HepG2 (cell line): ENCODE measurements around the gene TMED5. TPM values are rescaled to one million over a fixed set of nuclear protein-coding genes. Genes with fewer than 3 reads are reported as not detected.

Experiments
- ATAC-seq: fragments of 200-7000 bp; cut with Tn5 transposase; 3 replicates; pipeline ENCODE4 v1.9.1; 2020; ENCODE audit warnings: mild to moderate bottlenecking, moderate library complexity
- BruUV-seq: library from RNA; stranded (reverse); fragments of 400-500 nt; replicated peaks from 2 replicates; lab custom pipeline; 2021; lab: Mats Ljungman, UMichigan
- CTCF ChIA-PET: fragments of 300-600 bp; formaldehyde crosslinking; extraction: SDS; loops from one replicate; lab custom pipeline; 2021; ENCODE audit warnings: low total read pairs, inconsistent platforms, low intra/inter-chr PET ratio; lab: Yijun Ruan, JAX
- POLR2A ChIA-PET: fragments of 350-600 bp; sonication (Branson Sonifier 250); formaldehyde crosslinking; loops from one replicate; lab custom pipeline; 2020; ENCODE audit warnings: antibody characterized with exemption, inconsistent platforms; lab: Yijun Ruan, JAX
- DNase-seq: peaks from one replicate; pipeline ENCODE4 v3.0.0-alpha.2; 2015; ENCODE audit warnings: low spot score
- FAIRE-seq: peaks from 3 replicates; lab custom pipeline; 2011; peaks lifted over from hg19 to GRCh38; lab: Jason Lieb, UNC
- H2AFZ ChIP-seq: one replicate; pipeline ENCODE4 v1.6.1; 2011; ENCODE audit warnings: low read length, inconsistent platforms
- H3K27ac ChIP-seq: fragments of 300-600 bp; 3 replicates; pipeline ENCODE4 v1.8.0; 2011; ENCODE audit warnings: mixed run types, mild to moderate bottlenecking, mixed read lengths, low read length, inconsistent platforms; ENCODE audit not compliant: insufficient read depth; ENCODE audit errors: extremely low read length
- H3K27me3 ChIP-seq, 2 experiments: fragments of 200-600 bp in 1 of 2; 2 replicates in 1 of 2; 3 replicates in 1 of 2; pipeline versions ENCODE4 v1.6.0 to v1.8.0; 2011; ENCODE audit warnings: low read length in 2 of 2, mild to moderate bottlenecking in 2 of 2, moderate library complexity in 2 of 2, inconsistent platforms in 1 of 2; ENCODE audit not compliant: insufficient read depth in 2 of 2, control insufficient read depth in 1 of 2
- H3K36me3 ChIP-seq, 2 experiments: fragments of 200-600 bp in 1 of 2; replicated peaks in 1 of 2; 2 replicates in 1 of 2; 3 replicates in 1 of 2; pipeline versions ENCODE4 v1.5.1 to v1.8.0; 2011; ENCODE audit warnings: low read length in 2 of 2, inconsistent platforms in 1 of 2; ENCODE audit not compliant: insufficient read depth in 2 of 2, control insufficient read depth in 1 of 2
- H3K4me1 ChIP-seq: 2 replicates; pipeline ENCODE4 v1.5.1; 2012; ENCODE audit warnings: low read length, inconsistent platforms; ENCODE audit not compliant: insufficient read depth
- H3K4me2 ChIP-seq: 2 replicates; pipeline ENCODE4 v1.6.0; 2011; ENCODE audit warnings: low read depth, low read length, inconsistent platforms
- H3K4me3 ChIP-seq, 3 experiments: fragments of 200-600 bp in 1 of 3; sonication (generic), shearing (Covaris generic) in 1 of 3; replicated peaks in 1 of 3; 2 replicates each; pipeline ENCODE4 v1.5.1; 2011 to 2016; ENCODE audit warnings: low read length in 3 of 3, inconsistent platforms in 2 of 3, low read depth in 2 of 3, mild to moderate bottlenecking in 2 of 3, control low read depth in 1 of 3, mixed read lengths in 1 of 3; ENCODE audit not compliant: insufficient read depth in 1 of 3
- H3K79me2 ChIP-seq: one replicate; pipeline ENCODE4 v1.6.1; 2011; ENCODE audit warnings: low read length, inconsistent platforms; ENCODE audit not compliant: insufficient read depth
- H3K9ac ChIP-seq: 2 replicates; pipeline ENCODE4 v1.6.0; 2011; ENCODE audit warnings: mild to moderate bottlenecking, low read depth, low read length, inconsistent platforms; ENCODE audit not compliant: insufficient read depth
- H3K9me3 ChIP-seq: 2 replicates; pipeline ENCODE4 v1.5.1; 2012; ENCODE audit warnings: mild to moderate bottlenecking, low read length
- H4K20me1 ChIP-seq: 2 replicates; pipeline ENCODE4 v1.6.0; 2011; ENCODE audit warnings: inconsistent platforms, mild to moderate bottlenecking, low read length, moderate library complexity; ENCODE audit not compliant: insufficient read depth
- KDM3A ChIP-seq: IDR thresholded peaks from 2 replicates; pipeline ENCODE4 v1.6.1; 2018; ENCODE audit warnings: low read depth, missing compliant biosample characterization
- KLF11 ChIP-seq: IDR thresholded peaks from 2 replicates; pipeline ENCODE4 v1.6.1; 2016; ENCODE audit warnings: missing compliant biosample characterization
- PHF20 ChIP-seq: sonication (generic); formaldehyde crosslinking; IDR thresholded peaks from 2 replicates; pipeline ENCODE4 v1.5.0; 2020; ENCODE audit warnings: mild to moderate bottlenecking, missing genetic modification reagents
- POLR2G ChIP-seq: fragments of 200-400 bp; formaldehyde crosslinking; IDR thresholded peaks from 2 replicates; pipeline ENCODE4 v1.6.1; 2018; ENCODE audit warnings: mild to moderate bottlenecking, low read depth, low read length, moderate library complexity
- SNAPC5 ChIP-seq: sonication (generic); formaldehyde crosslinking; IDR thresholded peaks from 2 replicates; pipeline ENCODE4 v1.8.1; 2023; ENCODE audit warnings: mild to moderate bottlenecking, missing genetic modification reagents, borderline replicate concordance
- SOX6 ChIP-seq, 2 experiments: fragments of 450-650 bp in 1 of 2; sonication (generic) in 1 of 2; formaldehyde crosslinking in 1 of 2; IDR thresholded peaks; 2 replicates each; pipeline versions ENCODE4 v1.4.0 to v1.6.1; 2017 to 2020; ENCODE audit warnings: antibody characterized with exemption in 1 of 2, mild to moderate bottlenecking in 1 of 2, missing genetic modification reagents in 1 of 2
- ZNF747 ChIP-seq: sonication (generic); formaldehyde crosslinking; IDR thresholded peaks from 2 replicates; pipeline ENCODE4 v1.8.1; 2023; ENCODE audit warnings: missing genetic modification reagents, mild to moderate bottlenecking, borderline replicate concordance
- ZSCAN20 ChIP-seq: sonication (generic); formaldehyde crosslinking; IDR thresholded peaks from 2 replicates; pipeline ENCODE4 v1.4.0; 2020; ENCODE audit warnings: missing genetic modification reagents, mild to moderate bottlenecking, borderline replicate concordance
- in situ Hi-C: cut with HindIII; loops from 2 replicates; pipeline ENCODE4 v1.10.0; 2017; ENCODE audit warnings: low pct_unique_long_range_greater_than_20kb; ENCODE audit not compliant: extremely low pct_ligation_motif_present
- intact Hi-C: fragments of 100-400 bp; cut with micrococcal nuclease; formaldehyde crosslinking; loops from one replicate; pipeline ENCODE4 v1.10.0; 2022; ENCODE audit not compliant: unreplicated experiment
- polyA plus RNA-seq, 8 experiments: library from polyadenylated mRNA; depleted of rRNA in 3 of 8; stranded (reverse) in 7 of 8; unstranded in 1 of 8; fragments of >200 nt; fragmentation: Illumina TruSeq in 4 of 8; extraction: Trizol in 4 of 8; gene quantifications; 2 replicates each; pipeline versions ENCODE4 v1.2.1 to v1.2.3, GENCODE V29; 2011 to 2016; ENCODE audit warnings: low read depth in 4 of 8, missing spikeins in 1 of 8, mixed read lengths in 1 of 8; ENCODE audit not compliant: insufficient read depth in 1 of 8
- total RNA-seq, 5 experiments: library from RNA; depleted of rRNA; stranded (reverse); fragments of >200 nt; fragmentation: Illumina TruSeq; extraction: Trizol; gene quantifications; 2 replicates each; pipeline ENCODE4 v1.2.3, GENCODE V29; 2016; ENCODE audit warnings: low read depth in 1 of 5
- TF ChIP-seq, protein P1 (sequence below): sonication (generic); formaldehyde crosslinking; IDR thresholded peaks from 2 replicates; pipeline ENCODE4 v1.5.0; 2020; ENCODE audit warnings: missing genetic modification reagents, mild to moderate bottlenecking, borderline replicate concordance

TMED5 gene
- total and polyA plus RNA-seq, 2 of the 13 experiments (the other 11 are each of a cell fraction or from before 2014, with no cell fraction given): 58.1 to 99.0 TPM

DNA sequence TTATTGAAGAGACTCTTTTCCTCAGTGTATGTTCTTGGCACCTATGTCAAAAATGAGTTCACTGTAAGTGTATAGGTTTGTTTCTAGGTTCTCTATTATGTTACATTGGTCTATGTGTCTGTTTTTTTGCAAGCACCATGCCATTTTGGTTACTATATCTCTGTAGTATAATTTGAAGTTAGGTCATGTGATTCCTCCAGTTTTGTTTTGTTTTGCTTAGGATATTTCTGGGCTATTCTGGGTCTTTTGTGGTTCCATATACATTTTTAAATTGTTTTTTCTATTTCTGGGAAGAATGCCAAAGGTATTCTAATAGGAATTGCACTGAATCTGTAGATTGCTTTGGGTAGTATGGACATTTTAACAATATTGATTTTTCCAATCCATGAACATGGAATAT is 13.2 kb downstream of the TMED5 start:
- Histone ChIP-seq H3K9ac (no peak overlapping the region), H3K27ac (no peak overlapping the region), H3K9me3 (no peaks in the 10 kb centered on the region; the same call in 1 of the 2 replicates), H3K4me1 (peaks cover 10% of the 10 kb centered on the region), H3K4me2 (no peak overlapping the region), H3K36me3 (peaks cover 2 to 12% of the 10 kb centered on the region in 2 experiments; a peak in 2 of 5 replicates), H3K79me2 (peaks cover 84% of the 10 kb centered on the region), H3K4me3 (no peak overlapping the region), H4K20me1 (peaks cover 4% of the 10 kb centered on the region; the same call in 1 of the 2 replicates), H2AFZ (no peak overlapping the region), H3K27me3 (no peaks in the 10 kb centered on the region)
- in situ Hi-C loops: no loop called here
- ChIA-PET POLR2A (no interaction called here), CTCF (no interaction called here)
- ATAC-seq (no peak), FAIRE-seq (no peak), DNase-seq (no peak)
- intact Hi-C loops: no loop called here
- no TSS peak for BruUV-seq
- TF ChIP-seq ZSCAN20 (CRISPR knock-in tag) (no peak), KLF11 (CRISPR knock-in tag) (no peak), PHF20 (CRISPR knock-in tag) (no peak), SNAPC5 (CRISPR knock-in tag) (no peak), ZNF747 (CRISPR knock-in tag) (no peak), SOX6 (IDR thresholded peaks at IDR 0.05) (no peak), SOX6 (CRISPR knock-in tag; IDR thresholded peaks at IDR 0.05) (no peak), POLR2G (no peak), KDM3A (CRISPR knock-in tag) (no peak)
- TF ChIP-seq, protein P1, sequence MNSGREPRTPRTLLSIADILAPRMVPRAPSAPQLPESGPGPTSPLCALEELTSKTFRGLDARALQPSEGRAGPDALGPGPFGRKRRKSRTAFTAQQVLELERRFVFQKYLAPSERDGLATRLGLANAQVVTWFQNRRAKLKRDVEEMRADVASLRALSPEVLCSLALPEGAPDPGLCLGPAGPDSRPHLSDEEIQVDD (CRISPR knock-in tag): no peak
